HG02759 (cell line): ENCODE measurements around the gene MACF1.
"Not testable (repeated sequence)": the region's sequence is repeated elsewhere in the genome, so short reads cannot be mapped to it uniquely, and the experiment has no call there.

Experiments used
- ATAC-seq: cut with Tn5 transposase; IDR thresholded peaks from one replicate; pipeline ENCODE4 v1.9.1; 2021; ENCODE audit warnings: mild to moderate bottlenecking, moderate library complexity; ENCODE audit not compliant: unreplicated experiment

Gene MACF1

DNA sequence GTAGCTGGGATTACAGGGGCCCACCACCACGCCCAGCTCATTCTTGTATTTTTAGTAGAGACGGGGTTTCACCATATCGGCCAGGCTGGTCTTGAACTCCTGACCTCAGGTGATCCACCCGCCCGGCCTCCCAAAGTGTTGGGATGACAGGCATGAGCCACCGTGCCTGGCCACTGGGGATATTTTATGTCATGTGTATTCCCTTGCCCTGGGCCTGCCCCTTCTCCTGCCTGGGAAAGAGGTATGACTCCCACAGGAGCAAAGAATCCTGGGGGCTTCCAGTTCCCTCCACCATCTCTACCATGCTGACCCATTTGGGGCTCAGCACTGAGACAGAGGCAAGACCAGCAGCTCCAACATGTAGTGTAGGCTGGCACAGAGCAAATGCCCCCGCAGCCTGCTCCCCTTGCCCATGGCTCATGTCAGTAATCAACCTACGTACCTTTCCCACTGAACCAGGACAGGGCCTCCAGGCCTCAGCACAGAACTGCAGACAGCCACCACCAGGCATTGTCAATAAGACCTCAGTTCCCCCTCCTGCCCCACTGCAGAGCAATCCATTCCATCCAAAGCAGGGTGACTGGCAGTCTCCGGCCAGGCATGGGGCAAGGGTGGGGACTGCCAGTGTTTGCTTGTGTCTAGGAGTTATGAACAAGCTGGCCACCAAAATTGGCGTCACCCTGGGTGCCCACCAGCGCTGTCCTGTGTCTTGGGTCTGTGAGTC, 322.1 kb downstream of the MACF1 start:
- no peak for ATAC-seq

- not testable (repeated sequence) for ATAC-seq
These were observed 322.7 kb downstream of the MACF1 start for GRCh38 chr1:39527190-39527579.

DNA sequence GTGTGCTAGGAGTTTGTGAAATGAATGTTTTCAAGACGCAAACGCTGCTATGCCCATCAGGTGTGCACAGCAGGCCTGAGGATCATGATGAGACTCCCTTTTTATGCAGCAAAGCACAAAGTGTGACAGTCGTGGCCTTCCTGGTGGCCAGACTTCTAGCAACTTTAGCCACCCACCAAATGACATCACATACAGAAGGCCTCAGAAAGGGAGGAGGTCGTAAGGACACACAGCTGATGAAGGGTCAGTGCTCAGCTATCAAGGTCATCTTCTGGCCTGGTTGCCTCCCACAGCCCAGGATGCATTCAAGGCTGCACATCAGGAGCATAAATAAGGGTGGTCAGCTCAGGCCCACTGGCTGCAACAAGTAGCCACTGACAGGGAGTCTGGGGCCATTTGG, 323.6 kb downstream of the MACF1 start:
- no peak for ATAC-seq

GRCh38 chr1:39529901-39530535, 325.5 kb downstream of the MACF1 start:
- no peak for ATAC-seq

GRCh38 chr1:39531526-39531925, 327.0 kb downstream of the MACF1 start:
- ATAC-seq = no peak

DNA sequence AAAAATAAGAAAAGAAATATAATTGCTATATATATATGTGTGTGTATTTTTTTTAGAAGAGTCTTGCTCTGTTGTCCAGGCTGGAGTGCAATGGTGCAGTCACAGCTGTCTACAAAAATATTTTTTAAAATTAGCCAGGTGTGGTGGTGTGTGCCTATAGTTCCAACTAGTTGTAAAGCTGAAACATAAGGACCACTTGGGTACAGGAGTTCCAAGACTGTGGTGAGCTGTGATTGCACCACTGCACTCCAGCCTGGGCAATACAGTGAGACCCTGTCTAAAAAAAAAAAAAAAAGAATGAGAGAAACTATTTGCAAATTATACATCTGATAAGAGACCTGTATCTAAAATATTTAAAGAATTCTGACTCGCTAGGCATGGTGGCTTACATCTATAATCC, 328.9 kb downstream of the MACF1 start:
- no peak for ATAC-seq
